Activated CD4-positive, CD25-positive, alpha-beta regulatory T cell (primary cell): ENCODE data around the gene LDB3.
A peak's percentile ranks its signal among the peaks of the same experiment; 100 is the strongest.

Experiments used
- DNase-seq, 4 experiments: peaks; one replicate each; lab custom pipeline; 2025; lab: John Stamatoyannopoulos, UW

The LDB3 gene

DNA sequence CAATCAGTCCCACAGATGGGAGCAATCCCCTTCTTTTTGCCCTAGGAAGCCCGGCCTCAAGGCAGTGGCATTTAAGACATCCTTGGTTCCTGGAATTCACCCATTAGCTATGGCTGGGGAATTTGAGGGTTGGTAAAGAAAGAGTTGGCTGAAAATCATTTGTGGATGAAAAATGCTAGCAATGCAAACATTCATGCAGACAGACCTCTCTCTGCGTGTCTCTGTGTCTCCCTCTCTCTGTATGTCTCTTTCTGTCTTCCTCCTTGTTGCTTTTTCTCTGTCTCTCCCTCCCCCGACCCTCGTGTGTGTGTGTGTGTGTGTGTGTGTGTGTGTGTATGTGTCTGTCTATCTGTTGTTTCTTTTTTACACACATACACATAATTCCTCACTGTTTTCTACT, 19.4 kb downstream of the LDB3 start:
- no peak for DNase-seq

GRCh38 chr10:86688398-86688921, 20.1 kb downstream of the LDB3 start:
- DNase-seq, result peak in 1 of 4 experiments; percentile 6

DNA sequence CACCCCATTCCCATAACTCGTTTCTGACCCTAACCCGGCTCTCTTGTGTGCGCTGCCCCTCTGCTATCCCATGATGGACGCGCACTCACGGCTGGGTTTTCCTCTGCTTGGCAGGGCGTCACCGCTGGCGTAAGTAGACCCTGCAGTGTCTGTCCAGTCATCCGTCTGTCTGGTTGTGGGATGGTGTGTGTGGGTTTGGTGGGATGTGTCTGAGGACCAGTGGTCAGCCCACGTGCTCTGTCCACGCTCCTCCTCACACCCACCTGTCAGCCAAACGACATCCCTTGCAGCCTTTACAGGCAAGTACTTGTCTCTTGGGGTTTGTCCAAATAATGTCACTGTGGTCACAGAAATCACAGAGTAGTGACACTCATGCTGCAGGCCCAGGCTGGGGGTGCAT, 20.8 kb downstream of the LDB3 start:
- DNase-seq, result no peak

DNA sequence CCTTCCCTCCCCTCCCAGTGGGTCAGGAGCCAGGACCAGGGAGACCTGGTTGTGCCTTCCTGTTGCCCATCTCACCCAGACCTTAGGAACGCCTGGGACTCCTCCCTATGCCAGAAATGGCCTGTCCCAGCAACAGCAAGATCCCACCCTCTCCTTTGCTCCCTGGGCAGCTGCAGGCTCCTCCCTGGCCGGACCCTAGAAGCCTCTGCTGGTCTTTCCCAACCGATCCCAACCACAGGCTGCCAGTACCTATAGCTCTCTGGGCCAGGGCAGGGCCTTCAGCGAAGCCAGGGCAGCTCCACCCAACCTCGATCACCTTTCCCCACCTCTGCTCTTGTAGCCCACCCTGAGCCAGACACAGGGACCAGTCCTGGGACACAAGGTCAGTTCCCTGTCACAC, 21.9 kb downstream of the LDB3 start:
- DNase-seq, result no peak

DNA sequence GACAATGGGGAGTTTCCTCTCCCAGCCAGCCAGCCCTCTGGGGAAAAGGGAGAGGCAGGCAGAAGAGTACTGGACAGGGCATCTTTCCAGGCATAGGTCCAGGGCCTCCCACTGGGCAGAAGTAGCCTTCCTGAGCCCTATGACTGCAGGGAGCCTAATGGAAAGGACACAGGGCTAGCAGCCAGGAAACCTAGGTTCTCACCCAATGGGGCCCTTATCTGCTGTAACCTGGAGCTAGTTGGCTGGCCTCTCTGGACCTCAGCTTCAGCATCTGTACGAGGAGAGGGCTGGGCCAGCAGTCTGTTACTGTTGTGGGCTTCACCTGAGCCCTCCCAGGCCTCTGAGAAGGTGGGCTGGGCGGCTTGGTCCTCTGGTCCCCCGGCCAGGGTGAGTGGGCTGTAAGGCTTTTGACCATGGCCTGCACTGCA, 22.4 kb downstream of the LDB3 start:
- no peak for DNase-seq

DNA sequence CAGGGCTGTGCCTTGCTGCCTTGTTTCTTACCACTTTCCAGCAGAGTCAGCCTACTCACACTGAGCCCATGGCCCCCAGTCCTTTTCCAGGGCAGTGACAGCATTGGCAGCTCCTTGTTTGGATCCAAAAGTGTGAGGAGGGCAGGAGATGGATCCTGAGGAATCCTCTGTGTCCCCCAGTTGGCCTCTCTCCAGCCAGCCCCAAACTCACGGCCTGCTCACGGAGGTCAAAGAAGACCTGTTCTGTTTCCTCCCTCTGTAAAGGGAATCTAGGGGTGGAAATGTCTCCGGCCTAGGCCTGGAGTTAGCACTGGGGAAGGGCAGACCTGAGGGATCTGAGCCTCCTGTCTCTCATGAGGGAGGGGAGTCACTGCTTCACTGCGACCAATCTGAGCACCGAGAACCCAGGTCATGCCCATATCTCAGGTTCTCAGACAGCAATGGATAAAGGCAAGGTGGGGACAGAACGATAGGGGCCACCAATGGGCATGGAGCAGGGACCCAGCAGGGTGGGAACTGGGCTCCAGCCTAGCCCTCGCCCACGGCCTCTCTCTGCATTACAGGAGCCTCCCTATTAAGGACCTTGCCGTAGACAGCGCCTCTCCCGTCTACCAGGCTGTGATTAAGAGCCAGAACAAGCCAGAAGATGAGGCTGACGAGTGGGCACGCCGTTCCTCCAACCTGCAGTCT, 23.2 kb downstream of the LDB3 start:
- DNase-seq, result no peak

DNA sequence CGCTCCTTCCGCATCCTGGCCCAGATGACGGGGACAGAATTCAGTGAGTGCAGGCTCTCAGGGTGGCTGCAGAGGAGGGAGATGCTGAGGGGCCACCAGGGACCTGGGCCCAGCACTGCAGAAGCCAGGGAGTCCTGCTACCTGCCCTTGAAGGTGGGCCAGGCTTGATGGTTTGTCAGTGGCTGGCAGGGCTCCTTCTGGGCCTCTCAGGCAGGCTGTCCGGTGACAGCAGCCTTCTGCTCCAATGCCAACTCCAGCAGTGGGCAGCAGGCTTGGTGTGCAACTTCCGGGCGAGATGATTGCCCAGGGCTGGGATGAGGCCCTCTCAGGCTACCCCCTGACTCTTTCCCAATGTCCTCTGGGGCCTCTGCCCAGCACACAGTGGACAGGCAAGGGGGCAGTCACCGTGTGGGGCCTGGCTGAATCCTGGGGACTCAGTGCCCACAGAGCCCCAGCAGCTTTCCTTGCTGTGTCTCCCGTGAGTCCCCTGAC, 23.8 kb downstream of the LDB3 start:
- DNase-seq, result no peak

DNA sequence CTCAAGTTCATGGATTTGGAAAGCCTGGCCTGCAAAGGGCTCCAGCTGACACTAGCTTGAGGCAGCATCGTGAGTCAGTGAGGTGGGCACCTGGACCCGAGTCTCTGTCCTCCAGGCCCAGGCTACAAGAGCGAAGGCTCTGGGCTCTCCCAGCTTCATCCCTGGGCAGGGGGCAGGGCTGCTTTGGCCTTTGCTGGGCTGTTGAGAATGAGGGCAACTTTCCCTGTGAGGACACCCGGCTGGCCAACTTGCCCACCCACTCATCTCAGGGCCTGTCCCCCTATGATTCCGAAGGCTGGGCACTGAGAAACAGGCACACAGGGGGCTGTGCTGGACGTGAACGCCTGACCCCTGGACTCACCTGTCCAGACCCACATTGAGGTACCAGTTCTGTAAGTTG, 24.4 kb downstream of the LDB3 start:
- DNase-seq, result no peak

DNA sequence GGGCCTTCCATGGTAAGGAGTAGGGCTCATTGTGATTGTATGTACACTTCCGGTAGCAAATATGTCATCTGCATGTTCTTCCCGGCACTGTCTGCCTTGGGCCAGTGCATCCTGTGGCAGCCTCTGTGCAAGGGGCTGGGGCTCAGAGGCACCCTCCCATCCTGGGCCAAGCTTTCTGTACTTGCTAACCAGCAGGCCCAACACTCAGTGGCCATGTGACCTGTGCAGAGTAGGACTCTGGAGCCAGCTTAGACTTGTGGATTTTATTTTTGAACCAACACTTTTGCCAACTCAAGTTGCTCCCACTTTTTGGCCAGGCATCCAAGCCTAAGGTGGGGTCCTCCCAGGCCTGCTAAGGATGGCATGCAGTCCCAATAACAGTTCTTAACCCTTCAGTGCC, 25.0 kb downstream of the LDB3 start:
- no peak for DNase-seq

DNA sequence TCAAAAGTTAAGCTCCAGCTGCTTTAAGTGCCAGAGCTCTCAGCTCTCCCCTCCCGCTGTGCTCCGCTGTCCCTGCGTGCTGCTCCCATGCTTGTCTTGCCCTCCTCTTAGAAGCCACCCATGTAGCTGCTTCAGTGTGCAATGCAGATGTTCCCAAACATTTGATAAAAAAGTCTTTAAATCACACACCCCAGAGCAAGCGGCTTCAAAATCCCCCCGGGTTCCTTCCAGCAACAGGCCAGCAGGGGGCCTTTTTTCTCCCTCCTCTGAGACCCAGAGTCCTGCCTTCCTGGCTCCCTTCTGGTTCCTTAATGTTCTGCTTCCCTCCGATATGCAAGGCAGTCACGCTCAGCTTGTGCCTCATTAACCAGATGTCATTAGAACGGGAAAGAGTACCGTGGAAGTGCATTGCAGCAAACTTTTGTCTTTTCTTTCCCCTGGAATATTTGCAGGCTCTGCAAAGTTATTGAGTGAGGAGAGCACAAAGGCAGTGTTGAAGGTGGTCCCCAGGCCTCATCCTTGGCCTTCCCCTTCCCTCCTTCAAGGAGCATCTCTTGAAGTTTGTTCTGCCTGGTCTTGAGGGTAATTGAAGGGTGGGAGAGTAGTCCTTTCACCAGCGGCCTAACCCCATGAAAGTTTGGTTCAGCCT, 25.5 kb downstream of the LDB3 start:
- DNase-seq, result peak in 1 of 4 experiments; percentile 5

DNA sequence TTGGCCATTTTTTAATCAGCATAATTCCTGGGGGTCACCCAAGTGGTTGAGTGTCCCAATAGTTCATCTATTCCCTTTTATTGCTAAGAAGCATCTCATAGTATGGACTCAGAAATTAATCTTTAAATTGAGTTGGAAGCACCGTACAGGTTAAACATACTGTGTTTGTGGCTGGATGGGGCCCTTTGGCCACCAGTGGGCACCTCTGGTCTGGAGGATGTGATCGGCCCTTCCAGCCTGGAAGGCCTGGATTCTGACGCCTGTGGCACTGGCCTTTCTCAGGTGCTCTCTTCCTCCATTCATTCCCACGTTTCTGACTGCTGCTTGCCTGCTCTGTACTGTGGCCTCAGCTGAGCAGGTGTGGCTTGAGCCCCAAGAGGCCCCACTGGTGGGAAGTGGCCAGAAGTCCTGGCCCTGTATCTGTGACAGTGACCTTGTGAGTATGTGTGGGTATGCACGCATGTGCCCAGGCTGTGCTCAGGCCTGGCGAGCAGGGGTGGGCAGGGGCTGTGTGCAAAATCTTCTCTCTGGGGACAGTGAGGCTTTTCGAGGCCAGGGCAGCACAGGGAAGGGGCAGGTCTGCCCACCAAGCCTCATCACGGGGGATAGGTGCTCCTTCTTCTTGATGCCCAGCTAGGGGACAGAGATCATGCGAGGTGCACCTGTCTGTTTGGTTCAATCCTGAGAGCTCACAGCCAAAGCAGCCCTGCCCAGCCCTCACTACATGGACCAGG, 30.1 kb downstream of the LDB3 start:
- DNase-seq, result no peak

DNA sequence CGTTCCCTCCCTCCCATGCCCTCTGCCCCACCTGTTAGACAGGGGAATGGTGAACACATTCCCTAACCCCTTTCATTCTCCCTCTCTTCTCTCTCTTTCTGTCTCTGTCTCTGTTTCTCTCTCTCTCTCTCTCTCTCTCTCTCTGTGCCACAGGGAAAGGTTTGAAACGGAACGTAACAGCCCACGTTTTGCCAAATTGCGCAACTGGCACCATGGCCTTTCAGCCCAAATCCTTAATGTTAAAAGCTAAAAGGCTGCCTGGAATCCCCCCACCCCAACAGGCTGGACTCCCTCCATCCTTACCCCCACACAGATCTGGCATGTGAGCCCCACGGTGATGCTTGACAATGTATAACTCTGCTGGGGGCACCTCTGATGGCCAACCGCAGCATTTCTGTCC, 30.8 kb downstream of the LDB3 start:
- no peak for DNase-seq

DNA sequence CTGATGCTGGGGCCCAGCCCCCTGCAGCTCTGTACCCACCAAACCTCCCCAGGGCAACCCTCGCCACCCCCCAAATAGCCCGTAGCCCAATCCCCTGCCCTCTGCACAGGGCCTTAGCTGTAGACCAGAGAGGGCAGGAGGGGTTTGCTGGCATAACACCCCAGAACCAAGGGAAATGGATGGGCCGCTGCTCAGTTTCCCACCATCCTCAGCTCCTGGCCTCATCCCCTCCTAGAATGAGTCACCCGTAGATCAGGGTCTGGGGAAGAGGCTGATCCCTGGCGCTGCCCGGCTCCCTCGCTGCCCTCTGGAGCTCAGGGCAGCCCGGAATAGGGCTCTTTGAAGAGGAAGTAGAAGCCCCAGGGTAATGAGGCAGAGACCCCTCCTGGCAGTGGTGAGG, 31.2 kb downstream of the LDB3 start:
- DNase-seq, result no peak

DNA sequence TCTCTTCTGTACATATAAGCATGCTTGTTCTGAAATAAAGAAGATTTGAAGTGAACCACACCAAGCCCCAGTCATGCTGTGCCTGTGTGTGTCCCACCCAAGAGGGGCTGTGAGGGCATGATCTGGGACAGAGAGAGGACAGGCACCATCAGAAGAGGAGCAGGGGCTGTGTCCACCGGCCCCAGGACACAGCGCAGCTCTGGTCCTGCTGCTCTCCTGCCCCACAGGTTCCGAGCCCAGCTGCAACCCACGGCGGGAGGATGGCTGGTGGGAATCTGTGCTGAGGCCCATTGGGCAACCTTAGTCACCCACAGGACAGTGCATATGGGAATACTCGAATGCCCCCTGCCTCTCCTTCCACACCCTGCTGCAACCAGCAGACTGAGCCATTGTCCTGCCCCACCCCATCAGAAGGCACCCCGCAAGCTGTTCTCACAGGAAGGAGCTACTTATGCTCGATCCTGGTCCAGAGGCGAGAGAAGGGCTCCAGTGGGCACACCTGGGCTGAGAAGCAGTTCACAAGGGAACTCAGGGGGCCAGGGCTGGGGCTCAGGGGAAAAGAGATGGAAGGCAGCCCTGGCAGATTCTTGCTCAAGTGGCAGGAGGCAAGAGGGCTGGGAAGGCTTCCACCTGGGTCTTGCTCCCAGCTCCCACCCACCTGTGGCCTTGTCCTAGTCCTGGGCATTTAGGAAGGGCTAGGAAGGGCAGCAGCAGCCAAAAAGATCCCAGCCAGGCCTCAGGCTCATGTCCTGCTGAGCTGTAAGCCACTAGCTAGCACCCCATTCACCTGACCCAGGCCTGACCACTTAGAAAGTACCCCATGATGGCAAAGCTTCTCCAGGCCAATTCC, 31.9 kb downstream of the LDB3 start:
- no peak for DNase-seq

GRCh38 chr10:86700851-86701617, 32.7 kb downstream of the LDB3 start:
- DNase-seq, result no peak

DNA sequence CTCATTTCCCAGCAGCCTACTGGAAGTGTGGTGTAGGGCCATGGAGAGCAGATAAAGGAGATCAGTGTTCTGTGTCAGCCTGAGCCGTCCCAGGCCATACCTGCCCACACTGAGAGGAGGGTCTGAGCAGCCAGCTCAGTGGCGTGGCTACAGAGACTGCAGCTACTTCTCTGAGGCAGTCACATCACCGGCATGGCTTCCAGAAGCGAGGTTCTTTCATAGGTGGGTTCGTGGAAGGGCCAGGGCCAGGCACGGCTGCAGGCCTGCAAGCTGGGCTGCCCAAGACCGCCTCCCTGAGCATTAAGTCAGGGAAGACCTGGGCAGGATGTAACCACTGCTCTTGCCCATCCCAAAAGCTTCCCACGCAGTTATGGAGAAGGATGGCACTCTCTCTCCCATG, 34.9 kb downstream of the LDB3 start:
- DNase-seq, result no peak

DNA sequence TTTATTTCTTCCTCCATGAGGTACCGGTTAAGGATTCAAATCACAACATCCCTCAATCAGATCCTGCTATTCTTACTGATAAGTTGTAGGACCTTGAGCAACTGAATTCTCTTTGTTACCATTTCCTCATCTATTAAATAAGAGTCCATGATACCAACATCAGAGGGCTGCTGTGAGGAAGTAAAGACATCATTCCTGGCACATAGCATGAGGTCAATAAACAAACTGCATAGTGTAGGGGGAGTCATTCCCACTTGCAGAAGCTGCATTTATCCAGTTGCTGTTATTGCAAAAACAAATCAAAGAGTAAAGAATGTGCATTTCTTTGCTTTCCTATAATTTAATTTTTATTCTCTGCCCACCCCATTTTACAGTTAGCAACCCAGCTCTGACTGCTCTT, 36.8 kb downstream of the LDB3 start:
- no peak for DNase-seq

- no peak for DNase-seq
These were observed 37.6 kb downstream of the LDB3 start for GRCh38 chr10:86705905-86706304.

DNA sequence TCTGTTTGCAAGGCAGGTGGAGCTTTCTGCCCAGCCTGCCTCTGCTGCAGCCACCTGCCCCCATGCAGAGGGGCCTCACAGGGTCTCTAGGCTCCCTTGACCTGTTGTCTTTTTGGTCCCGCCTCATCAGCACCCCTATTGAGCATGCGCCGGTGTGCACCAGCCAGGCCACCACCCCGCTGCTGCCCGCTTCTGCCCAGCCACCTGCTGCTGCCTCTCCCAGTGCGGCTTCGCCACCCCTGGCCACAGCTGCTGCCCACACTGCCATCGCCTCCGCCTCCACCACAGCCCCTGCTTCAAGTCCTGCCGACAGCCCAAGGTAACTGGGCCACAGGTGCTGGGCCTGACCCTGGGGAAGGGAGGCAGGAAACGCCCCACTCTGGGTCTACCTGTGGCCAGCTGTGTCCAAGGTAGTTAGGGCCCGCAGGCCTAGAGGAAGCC, 38.1 kb downstream of the LDB3 start:
- no peak for DNase-seq

DNA sequence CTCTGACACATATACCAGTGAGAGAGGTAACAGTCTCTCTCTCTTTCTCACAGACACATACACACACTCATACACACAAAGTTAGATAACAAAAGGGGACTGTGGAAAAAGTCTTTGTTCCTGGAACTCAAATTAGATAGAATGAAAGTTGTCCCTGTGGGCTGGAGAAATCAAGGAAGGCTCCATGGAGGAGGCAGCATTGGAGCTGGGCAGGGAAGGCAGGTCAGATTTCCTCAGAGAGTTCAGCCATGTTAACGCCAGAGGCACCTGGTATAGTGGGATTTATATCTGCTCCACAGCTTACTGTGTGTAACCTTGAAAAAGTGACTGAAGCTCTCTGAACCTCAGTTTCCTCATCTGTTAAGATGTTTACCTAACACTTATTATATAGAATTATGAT, 38.7 kb downstream of the LDB3 start:
- DNase-seq, result no peak

DNA sequence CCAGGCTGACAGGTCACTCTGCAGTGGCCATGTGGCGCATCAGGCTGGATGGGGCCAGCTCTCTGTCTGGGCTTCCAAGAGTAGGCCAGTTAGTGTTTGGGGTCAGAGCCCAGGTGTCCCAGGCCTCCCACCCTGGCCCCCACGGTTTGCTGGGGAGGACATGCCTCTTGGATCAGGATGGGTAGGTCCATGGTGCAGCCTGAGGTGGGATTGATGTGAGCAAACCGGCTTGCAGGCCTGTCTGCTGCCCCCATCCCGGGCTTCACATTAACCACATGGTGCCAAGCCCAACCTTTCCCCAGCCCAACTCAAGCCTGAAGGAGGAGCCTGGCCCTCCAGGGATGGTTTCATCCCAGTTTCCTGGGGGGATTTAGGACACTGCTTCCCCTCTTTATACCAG, 39.2 kb downstream of the LDB3 start:
- DNase-seq, result no peak
